ENCODE data around the gene LACTB.

The LACTB gene

DNA sequence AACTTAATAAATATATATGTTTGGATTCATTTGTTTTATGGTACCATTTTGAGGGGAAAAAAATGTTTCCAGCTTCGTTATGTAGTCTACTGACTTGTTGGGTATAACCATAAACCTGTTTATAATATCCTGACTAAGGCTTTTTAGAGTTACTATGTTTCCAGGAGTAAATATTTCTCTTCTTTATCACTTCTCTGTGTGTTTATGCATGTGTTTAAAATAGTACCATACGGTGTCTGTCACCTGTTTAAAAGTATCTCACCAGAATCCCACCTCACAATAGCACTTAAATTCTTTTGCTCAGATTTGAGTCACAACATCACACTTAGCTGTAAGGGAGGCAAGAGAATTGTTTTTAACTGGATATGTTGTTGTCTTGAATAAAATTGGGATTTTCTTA, 15.1 kb downstream of the LACTB start:
- ATAC-seq: no peak
- TF ChIP-seq ZNF565 (CRISPR knock-in tag; conservative IDR thresholded peaks at IDR 0.05; ENCODE audit: low read depth) (no peak), SNAI2 (CRISPR knock-in tag; IDR thresholded peaks at IDR 0.05) (no peak), TCF4 (CRISPR knock-in tag; IDR thresholded peaks at IDR 0.05; ENCODE audit: borderline replicate concordance) (no peak), ZC3H10 (CRISPR knock-in tag; IDR thresholded peaks at IDR 0.05) (no peak), ESRRG (CRISPR knock-in tag; IDR thresholded peaks at IDR 0.05) (no peak), CSDC2 (CRISPR knock-in tag; IDR thresholded peaks at IDR 0.05) (no peak), ZNF70 (CRISPR knock-in tag; IDR thresholded peaks at IDR 0.05) (no peak), BACH2 (CRISPR knock-in tag; IDR thresholded peaks at IDR 0.05; ENCODE audit: borderline replicate concordance) (no peak), ARNTL (CRISPR knock-in tag; IDR thresholded peaks at IDR 0.05; ENCODE audit: borderline replicate concordance, low read depth) (no peak), GLIS3 (CRISPR knock-in tag; IDR thresholded peaks at IDR 0.05) (no peak), TOX (CRISPR knock-in tag; IDR thresholded peaks at IDR 0.05; ENCODE audit: borderline replicate concordance) (no peak), ISL1 (CRISPR knock-in tag; IDR thresholded peaks at IDR 0.05) (no peak)
- TF ChIP-seq, protein P1, sequence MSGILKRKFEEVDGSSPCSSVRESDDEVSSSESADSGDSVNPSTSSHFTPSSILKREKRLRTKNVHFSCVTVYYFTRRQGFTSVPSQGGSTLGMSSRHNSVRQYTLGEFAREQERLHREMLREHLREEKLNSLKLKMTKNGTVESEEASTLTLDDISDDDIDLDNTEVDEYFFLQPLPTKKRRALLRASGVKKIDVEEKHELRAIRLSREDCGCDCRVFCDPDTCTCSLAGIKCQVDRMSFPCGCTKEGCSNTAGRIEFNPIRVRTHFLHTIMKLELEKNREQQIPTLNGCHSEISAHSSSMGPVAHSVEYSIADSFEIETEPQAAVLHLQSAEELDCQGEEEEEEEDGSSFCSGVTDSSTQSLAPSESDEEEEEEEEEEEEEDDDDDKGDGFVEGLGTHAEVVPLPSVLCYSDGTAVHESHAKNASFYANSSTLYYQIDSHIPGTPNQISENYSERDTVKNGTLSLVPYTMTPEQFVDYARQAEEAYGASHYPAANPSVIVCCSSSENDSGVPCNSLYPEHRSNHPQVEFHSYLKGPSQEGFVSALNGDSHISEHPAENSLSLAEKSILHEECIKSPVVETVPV (CRISPR knock-in tag; IDR thresholded peaks at IDR 0.05): no peak
- TF ChIP-seq, protein P2, sequence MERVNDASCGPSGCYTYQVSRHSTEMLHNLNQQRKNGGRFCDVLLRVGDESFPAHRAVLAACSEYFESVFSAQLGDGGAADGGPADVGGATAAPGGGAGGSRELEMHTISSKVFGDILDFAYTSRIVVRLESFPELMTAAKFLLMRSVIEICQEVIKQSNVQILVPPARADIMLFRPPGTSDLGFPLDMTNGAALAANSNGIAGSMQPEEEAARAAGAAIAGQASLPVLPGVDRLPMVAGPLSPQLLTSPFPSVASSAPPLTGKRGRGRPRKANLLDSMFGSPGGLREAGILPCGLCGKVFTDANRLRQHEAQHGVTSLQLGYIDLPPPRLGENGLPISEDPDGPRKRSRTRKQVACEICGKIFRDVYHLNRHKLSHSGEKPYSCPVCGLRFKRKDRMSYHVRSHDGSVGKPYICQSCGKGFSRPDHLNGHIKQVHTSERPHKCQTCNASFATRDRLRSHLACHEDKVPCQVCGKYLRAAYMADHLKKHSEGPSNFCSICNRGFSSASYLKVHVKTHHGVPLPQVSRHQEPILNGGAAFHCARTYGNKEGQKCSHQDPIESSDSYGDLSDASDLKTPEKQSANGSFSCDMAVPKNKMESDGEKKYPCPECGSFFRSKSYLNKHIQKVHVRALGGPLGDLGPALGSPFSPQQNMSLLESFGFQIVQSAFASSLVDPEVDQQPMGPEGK (CRISPR knock-in tag; IDR thresholded peaks at IDR 0.05; ENCODE audit: borderline replicate concordance): no peak

DNA sequence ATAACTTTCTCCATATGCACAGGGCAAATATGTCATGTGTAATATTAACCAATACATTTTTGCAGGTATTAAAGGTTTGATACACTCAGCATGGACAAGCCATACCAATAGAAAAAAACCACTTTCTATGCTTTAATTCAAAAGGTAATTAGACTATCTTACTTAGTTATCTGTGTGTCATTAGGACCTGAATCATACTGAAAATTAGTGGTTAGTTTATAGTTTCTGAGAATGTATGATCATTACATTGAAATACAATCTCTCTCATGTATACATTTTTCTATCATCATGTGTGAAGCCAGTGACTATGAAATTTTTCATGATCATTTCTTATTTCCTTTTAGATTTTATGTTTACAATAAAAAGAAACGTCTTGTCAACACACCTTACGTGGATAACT, 19.3 kb downstream of the LACTB start:
- TF ChIP-seq, protein P3, sequence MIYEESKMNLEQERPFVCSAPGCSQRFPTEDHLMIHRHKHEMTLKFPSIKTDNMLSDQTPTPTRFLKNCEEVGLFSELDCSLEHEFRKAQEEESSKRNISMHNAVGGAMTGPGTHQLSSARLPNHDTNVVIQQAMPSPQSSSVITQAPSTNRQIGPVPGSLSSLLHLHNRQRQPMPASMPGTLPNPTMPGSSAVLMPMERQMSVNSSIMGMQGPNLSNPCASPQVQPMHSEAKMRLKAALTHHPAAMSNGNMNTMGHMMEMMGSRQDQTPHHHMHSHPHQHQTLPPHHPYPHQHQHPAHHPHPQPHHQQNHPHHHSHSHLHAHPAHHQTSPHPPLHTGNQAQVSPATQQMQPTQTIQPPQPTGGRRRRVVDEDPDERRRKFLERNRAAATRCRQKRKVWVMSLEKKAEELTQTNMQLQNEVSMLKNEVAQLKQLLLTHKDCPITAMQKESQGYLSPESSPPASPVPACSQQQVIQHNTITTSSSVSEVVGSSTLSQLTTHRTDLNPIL (CRISPR knock-in tag; IDR thresholded peaks at IDR 0.05; ENCODE audit: low read depth): no peak
- TF ChIP-seq TCF4 (CRISPR knock-in tag; IDR thresholded peaks at IDR 0.05; ENCODE audit: borderline replicate concordance) (no peak), ZNF565 (CRISPR knock-in tag; conservative IDR thresholded peaks at IDR 0.05; ENCODE audit: low read depth) (no peak), BACH2 (CRISPR knock-in tag; IDR thresholded peaks at IDR 0.05; ENCODE audit: borderline replicate concordance) (no peak), GLIS3 (CRISPR knock-in tag; IDR thresholded peaks at IDR 0.05) (no peak)
- TF ChIP-seq, protein P4, sequence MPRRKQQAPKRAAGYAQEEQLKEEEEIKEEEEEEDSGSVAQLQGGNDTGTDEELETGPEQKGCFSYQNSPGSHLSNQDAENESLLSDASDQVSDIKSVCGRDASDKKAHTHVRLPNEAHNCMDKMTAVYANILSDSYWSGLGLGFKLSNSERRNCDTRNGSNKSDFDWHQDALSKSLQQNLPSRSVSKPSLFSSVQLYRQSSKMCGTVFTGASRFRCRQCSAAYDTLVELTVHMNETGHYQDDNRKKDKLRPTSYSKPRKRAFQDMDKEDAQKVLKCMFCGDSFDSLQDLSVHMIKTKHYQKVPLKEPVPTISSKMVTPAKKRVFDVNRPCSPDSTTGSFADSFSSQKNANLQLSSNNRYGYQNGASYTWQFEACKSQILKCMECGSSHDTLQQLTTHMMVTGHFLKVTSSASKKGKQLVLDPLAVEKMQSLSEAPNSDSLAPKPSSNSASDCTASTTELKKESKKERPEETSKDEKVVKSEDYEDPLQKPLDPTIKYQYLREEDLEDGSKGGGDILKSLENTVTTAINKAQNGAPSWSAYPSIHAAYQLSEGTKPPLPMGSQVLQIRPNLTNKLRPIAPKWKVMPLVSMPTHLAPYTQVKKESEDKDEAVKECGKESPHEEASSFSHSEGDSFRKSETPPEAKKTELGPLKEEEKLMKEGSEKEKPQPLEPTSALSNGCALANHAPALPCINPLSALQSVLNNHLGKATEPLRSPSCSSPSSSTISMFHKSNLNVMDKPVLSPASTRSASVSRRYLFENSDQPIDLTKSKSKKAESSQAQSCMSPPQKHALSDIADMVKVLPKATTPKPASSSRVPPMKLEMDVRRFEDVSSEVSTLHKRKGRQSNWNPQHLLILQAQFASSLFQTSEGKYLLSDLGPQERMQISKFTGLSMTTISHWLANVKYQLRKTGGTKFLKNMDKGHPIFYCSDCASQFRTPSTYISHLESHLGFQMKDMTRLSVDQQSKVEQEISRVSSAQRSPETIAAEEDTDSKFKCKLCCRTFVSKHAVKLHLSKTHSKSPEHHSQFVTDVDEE (CRISPR knock-in tag; IDR thresholded peaks at IDR 0.05): no peak
- TF ChIP-seq, protein P5, sequence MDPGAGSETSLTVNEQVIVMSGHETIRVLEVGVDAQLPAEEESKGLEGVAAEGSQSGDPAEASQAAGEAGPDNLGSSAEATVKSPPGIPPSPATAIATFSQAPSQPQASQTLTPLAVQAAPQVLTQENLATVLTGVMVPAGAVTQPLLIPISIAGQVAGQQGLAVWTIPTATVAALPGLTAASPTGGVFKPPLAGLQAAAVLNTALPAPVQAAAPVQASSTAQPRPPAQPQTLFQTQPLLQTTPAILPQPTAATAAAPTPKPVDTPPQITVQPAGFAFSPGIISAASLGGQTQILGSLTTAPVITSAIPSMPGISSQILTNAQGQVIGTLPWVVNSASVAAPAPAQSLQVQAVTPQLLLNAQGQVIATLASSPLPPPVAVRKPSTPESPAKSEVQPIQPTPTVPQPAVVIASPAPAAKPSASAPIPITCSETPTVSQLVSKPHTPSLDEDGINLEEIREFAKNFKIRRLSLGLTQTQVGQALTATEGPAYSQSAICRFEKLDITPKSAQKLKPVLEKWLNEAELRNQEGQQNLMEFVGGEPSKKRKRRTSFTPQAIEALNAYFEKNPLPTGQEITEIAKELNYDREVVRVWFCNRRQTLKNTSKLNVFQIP (CRISPR knock-in tag; IDR thresholded peaks at IDR 0.05; ENCODE audit: borderline replicate concordance, low read depth): no peak
- no peak for ATAC-seq

DNA sequence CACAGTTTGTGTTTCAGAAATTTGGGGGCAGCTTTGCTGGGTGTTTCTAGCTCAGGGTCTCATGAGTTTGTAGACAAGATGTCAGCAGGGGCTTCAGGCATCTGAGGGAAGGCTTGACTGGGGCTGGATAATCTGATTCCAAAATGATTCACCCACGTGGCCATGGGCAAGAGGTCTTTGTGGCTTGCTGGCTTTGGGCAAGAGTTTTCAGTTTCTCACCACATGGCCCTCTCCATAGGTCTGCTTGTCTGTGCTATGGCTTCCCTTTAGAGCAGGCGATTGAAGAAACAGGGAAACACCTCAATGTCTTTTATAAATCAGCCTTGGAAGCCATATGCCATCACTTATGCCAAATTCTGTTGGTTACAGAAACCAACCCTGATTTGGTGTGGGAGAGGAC, 23.8 kb downstream of the LACTB start:
- ATAC-seq: no peak
- no peak for TF ChIP-seq ZNF70 (CRISPR knock-in tag; IDR thresholded peaks at IDR 0.05)

DNA sequence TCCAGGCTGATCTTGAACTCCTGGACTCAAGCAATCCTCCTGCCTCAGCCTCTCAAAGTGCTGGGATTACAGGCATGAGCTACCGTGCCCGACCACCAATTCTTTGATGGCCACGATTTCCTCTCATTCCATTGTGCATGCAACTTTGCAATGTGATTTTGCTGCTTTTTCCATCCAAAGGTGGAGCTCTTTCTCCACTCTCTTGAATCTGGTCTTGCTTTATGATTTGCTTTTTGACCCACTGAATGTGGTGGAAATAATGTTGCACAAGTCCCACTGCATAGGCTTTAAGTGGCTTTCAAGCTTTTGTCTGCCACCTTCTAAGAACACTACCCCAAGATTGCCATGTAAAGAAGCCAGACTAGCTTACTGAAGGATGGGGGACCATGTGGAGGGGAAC, 25.0 kb downstream of the LACTB start:
- no peak; the same call in 2 of the 3 replicates for ATAC-seq
- TF ChIP-seq ARNTL (CRISPR knock-in tag; IDR thresholded peaks at IDR 0.05; ENCODE audit: borderline replicate concordance, low read depth): no peak
- TF ChIP-seq ZC3H10 (CRISPR knock-in tag; IDR thresholded peaks at IDR 0.05): no peak
- no peak for TF ChIP-seq ZNF70 (CRISPR knock-in tag; IDR thresholded peaks at IDR 0.05)
- TF ChIP-seq TCF4 (CRISPR knock-in tag; IDR thresholded peaks at IDR 0.05; ENCODE audit: borderline replicate concordance): no peak
- no peak for TF ChIP-seq ZNF8 (CRISPR knock-in tag; IDR thresholded peaks at IDR 0.05)
- TF ChIP-seq BACH2 (CRISPR knock-in tag; IDR thresholded peaks at IDR 0.05; ENCODE audit: borderline replicate concordance): no peak
- TF ChIP-seq ZNF565 (CRISPR knock-in tag; conservative IDR thresholded peaks at IDR 0.05; ENCODE audit: low read depth): no peak
- no peak for TF ChIP-seq TOX (CRISPR knock-in tag; IDR thresholded peaks at IDR 0.05; ENCODE audit: borderline replicate concordance)
- TF ChIP-seq, protein P2 (CRISPR knock-in tag; IDR thresholded peaks at IDR 0.05; ENCODE audit: borderline replicate concordance): no peak
- no peak for TF ChIP-seq GLIS3 (CRISPR knock-in tag; IDR thresholded peaks at IDR 0.05)
- TF ChIP-seq PPARA (CRISPR knock-in tag; IDR thresholded peaks at IDR 0.05; ENCODE audit: borderline replicate concordance): no peak
- TF ChIP-seq, protein P5 (CRISPR knock-in tag; IDR thresholded peaks at IDR 0.05; ENCODE audit: borderline replicate concordance, low read depth): no peak
- TF ChIP-seq, protein P1 (CRISPR knock-in tag; IDR thresholded peaks at IDR 0.05): no peak
- no peak for TF ChIP-seq RARB (CRISPR knock-in tag; IDR thresholded peaks at IDR 0.05)

Data from SK-N-SH treated with all-trans-retinoic acid at 6 μM for 48 hours (cell line).